GM20431 (cell line): ENCODE measurements around the gene DHRS7C.

ENCODE experiments used
- in situ Hi-C: fragments of 300-500 bp; cut with MseI, MboI; formaldehyde crosslinking; loops from one replicate; pipeline ENCODE4 v1.15.0; 2020; ENCODE audit warnings: low sequenced_read_pairs; ENCODE audit not compliant: unreplicated experiment

Gene DHRS7C

GRCh38 chr17:9768381-9768934 lies 22.9 kb downstream of the DHRS7C start:
- in situ Hi-C loops, result no loop called here

GRCh38 chr17:9767432-9767991 lies 23.9 kb downstream of the DHRS7C start:
- in situ Hi-C loops, result no loop called here

- in situ Hi-C loops, result no loop called here
Observed at GRCh38 chr17:9766970-9767369, 24.4 kb downstream of the DHRS7C start.

GRCh38 chr17:9765322-9765721 lies 26.1 kb downstream of the DHRS7C start:
- in situ Hi-C loops, result no loop called here

- in situ Hi-C loops, result no loop called here
Observed at GRCh38 chr17:9763643-9764042, 27.7 kb downstream of the DHRS7C start.

- in situ Hi-C loops, result no loop called here
Observed at GRCh38 chr17:9760266-9760665, 31.1 kb downstream of the DHRS7C start.

GRCh38 chr17:9755083-9755482 lies 36.3 kb downstream of the DHRS7C start:
- in situ Hi-C loops, result no loop called here

GRCh38 chr17:9750524-9750923 lies 40.9 kb downstream of the DHRS7C start:
- in situ Hi-C loops, result no loop called here

- in situ Hi-C loops, result no loop called here
Observed at GRCh38 chr17:9729735-9730420, 61.5 kb downstream of the DHRS7C start.

- in situ Hi-C loops, result no loop called here
Observed at GRCh38 chr17:9729034-9729650, 62.2 kb downstream of the DHRS7C start.

- in situ Hi-C loops, result no loop called here
Observed at GRCh38 chr17:9728564-9728963, 62.8 kb downstream of the DHRS7C start.

- in situ Hi-C loops, result no loop called here
Observed at GRCh38 chr17:9728005-9728404, 63.4 kb downstream of the DHRS7C start.

- in situ Hi-C loops, result no loop called here
Observed at GRCh38 chr17:9726291-9726690, 65.1 kb downstream of the DHRS7C start.

- in situ Hi-C loops, result no loop called here
Observed at GRCh38 chr17:9725575-9725974, 65.8 kb downstream of the DHRS7C start.
